ENCODE data around the gene IGF1R.

Gene IGF1R

GRCh38 chr15:98923171-98923570 is 274.8 kb downstream of the IGF1R start:
- TF ChIP-seq CTCF (conservative IDR thresholded peaks at IDR 0.05) (no peak), ZFX (IDR thresholded peaks at IDR 0.05) (no peak)

DNA sequence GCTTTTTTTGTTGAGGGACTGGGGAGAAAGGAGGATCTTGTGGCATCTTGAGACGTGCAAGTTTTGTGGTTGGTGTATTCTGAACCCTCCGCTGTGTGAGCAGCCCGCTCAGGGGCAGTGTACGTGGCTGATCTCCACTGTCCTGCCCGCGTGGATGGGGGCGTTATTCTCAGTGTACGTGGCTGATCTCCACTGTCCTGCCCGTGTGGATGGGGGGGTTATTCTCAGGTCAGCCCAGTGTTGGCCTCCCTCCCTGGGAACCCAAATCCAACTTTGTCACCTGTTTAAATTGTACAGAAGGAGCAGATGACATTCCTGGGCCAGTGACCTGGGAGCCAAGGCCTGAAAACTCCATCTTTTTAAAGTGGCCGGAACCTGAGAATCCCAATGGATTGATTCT is 275.2 kb downstream of the IGF1R start:
- TF ChIP-seq CTCF (conservative IDR thresholded peaks at IDR 0.05): no peak
- TF ChIP-seq ZFX (IDR thresholded peaks at IDR 0.05): no peak
- no peak overlapping the region for H3K27ac ChIP-seq

More at GRCh38 chr15:98923171-98923570, 274.8 kb downstream of the IGF1R start:
- no peak overlapping the region for H3K27ac ChIP-seq

DNA sequence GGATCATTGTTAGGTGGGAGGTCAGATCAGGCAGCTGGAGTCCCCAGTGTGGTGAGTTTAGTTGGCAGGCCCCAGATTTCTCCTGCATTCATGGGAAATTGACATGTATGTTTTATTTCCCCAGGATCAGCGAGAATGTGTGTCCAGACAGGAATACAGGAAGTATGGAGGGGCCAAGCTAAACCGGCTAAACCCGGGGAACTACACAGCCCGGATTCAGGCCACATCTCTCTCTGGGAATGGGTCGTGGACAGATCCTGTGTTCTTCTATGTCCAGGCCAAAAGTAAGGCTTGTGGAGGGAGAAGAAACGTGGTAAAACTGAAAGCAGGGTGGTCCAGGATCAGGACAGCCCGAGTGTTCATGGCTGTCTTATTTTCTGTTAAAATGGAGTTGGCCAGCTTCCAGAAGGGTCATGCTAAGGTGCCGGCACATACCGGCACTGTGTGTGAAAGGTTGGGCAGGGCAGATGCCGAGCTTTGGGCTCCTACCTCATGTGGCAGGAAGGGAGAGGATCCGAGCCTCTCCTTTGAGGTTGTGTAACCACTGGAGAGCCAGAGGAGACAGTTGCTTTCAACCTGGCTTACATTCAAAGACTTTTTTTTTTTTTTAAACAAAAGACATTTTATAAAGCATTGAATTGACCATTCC is 276.2 kb downstream of the IGF1R start:
- no peak for TF ChIP-seq ZFX (IDR thresholded peaks at IDR 0.05)
- no peak for TF ChIP-seq CTCF (conservative IDR thresholded peaks at IDR 0.05)
- H3K27ac ChIP-seq: no peak overlapping the region

DNA sequence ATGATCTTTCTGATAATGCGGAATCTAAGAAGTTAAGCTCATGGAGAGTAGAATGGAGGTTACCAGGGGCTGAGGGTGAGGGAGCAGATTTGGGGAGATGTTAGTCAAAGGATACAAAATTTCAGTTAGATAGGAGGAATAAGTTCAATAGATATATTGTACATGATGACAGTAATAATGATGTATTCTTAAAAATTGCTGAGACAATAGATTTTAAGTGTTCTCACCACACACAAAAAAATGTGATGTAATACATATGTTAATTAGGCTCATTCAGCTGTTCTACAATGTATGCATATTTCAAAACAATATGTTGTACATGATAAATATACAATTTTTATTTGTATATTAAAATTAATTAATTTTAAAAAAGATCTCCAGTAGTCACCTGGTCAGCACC is 277.9 kb downstream of the IGF1R start:
- H3K27ac ChIP-seq: no peak overlapping the region

DNA sequence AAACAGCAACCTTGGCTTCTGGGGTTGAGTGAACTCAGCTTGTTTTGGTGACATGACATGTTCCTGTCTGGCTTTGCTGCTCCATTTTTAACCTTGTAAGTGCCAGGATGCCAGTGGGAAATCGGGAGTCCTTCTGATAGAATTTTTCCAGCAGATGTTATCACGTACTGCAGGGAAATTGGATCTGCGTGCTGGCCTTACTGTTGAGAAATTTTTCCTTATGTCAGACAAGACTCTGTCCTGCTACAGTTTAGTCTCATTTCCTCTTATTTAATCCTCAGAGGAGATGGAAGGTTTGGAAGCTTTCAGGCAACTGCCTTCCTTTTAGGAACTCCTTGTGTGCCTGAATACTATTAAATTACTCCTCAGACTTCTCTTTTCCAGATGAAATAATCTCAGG is 278.7 kb downstream of the IGF1R start:
- H3K27ac ChIP-seq: no peak overlapping the region
- TF ChIP-seq ZFX (IDR thresholded peaks at IDR 0.05) (no peak), CTCF (conservative IDR thresholded peaks at IDR 0.05) (no peak)

More for the DNA sequence above, 277.9 kb downstream of the IGF1R start:
- no peak for TF ChIP-seq ZFX (IDR thresholded peaks at IDR 0.05)
- no peak for TF ChIP-seq CTCF (conservative IDR thresholded peaks at IDR 0.05)

- no peak for TF ChIP-seq CTCF (conservative IDR thresholded peaks at IDR 0.05)
- no peak for TF ChIP-seq ZFX (IDR thresholded peaks at IDR 0.05)
- no peak overlapping the region for H3K27ac ChIP-seq
Observed at GRCh38 chr15:98927996-98928395, 279.7 kb downstream of the IGF1R start.

GRCh38 chr15:98930576-98930975 is 282.2 kb downstream of the IGF1R start:
- TF ChIP-seq CTCF (conservative IDR thresholded peaks at IDR 0.05): no peak
- TF ChIP-seq ZFX (IDR thresholded peaks at IDR 0.05): no peak
- H3K27ac ChIP-seq: no peak overlapping the region
